HG03045 (cell line): Measurements from ENCODE around the gene TARBP1.
"Not testable (repeated sequence)": the region's sequence is repeated elsewhere in the genome, so short reads cannot be mapped to it uniquely, and the experiment has no call there.

Experiments
- ATAC-seq: cut with Tn5 transposase; IDR thresholded peaks from one replicate; pipeline ENCODE4 v1.9.1; 2021; ENCODE audit warnings: mild to moderate bottlenecking, moderate library complexity; ENCODE audit not compliant: unreplicated experiment

TARBP1 gene

DNA sequence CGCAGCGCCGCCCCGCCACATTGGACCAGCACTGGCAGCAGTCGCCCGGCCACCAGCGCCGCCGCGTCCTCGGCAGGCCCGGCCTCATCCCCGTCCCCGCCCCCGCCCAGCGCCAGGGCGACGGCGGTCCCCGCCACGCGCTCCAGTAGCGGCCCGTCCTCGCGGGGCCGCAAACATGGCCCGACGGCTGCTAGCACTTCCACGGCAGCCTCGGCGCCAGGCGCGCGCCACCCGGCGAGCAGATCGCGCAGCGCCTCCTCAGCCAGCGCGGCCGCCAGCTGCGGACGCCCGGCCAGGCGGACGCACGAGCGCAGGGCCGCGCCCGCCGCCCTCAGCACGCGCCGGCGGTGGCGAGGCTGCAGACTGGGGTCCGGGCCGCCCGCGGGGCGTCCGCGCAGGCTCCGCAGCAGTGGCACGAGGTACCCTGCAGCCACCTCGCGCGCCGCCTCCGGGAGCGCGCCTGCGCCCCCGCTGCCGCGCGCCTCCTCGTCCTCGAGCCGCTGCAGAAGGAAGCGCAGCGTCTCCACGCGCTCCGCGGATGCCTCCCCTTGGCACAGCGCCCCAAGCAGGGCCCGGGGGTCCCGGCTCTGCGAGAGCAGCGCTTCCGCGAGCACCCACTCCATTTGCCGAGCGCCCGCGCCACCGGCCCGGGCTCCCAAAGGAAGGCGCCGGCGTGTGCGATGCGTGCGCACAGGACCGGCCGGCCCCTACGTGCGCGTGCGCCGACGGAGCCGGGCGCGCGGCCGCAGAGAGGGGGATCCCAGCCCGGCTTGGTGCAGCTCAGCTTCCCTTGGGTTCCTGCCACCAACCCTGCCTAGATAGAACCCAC, at the start of gene TARBP1:
TSS of gene TARBP1 (minus strand) at position 699 of the 829 bp plus-strand sequence. CDS start at position 623, 76 bp downstream.
- peak; percentile 66 for ATAC-seq

GRCh38 chr1:234528074-234528865, 49.3 kb upstream of the TARBP1 start:
- no peak for ATAC-seq

GRCh38 chr1:234527346-234527745, 48.4 kb upstream of the TARBP1 start:
- ATAC-seq = no peak

DNA sequence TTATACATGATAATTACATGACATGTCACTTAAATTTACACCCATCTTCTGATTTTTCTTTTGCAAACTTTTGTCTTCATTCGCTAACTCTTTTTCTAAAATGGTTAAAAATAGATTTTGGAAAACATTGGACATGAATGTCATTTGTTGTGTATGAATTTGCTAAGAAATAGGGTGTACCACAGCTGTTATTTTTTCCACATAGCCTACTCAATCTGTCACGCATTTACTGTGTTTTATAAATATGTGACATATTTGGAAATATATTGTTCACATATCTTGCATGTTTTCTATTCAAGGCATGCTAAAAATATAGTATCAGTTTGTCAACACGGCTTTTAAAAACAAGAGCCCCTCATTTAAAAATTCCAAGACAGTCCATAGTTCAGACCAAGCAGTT, 47.9 kb upstream of the TARBP1 start:
- no peak for ATAC-seq

DNA sequence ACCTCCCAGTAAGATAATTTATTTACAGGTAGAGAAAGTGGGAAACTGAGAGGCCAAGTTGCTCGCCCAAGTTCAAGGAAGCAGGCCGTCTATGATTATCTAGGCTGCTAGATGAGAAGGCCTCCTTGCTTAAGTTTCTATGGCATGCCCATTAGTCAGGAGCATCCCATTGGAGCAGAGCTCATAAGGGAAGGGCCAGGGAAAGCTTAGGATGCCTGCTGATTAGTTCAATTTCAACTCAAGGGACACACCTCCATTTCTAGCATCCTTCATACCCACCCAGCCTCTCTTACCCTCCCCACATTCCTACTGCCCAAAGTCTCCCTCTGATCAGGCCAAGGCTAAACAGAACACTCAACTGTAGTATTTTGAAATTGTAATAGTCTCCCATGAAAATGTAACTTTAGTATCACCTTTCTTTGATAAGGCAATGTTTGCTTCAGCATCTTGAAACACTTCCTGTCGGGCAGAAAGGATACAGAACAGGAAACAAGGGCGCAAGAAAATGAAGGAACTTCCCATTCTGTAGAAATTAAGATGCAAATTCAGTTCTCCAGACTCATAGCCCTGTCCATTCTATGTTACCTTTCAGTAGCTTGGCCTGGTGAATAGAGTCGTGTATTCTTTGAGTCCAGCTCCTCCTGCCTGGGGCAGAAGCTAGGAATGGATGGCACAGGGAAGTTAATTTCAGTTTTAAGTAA, 46.3 kb upstream of the TARBP1 start:
- ATAC-seq = no peak

GRCh38 chr1:234521836-234522235, 42.9 kb upstream of the TARBP1 start:
- no peak for ATAC-seq

GRCh38 chr1:234520908-234521817, 42.2 kb upstream of the TARBP1 start:
- ATAC-seq = no peak

DNA sequence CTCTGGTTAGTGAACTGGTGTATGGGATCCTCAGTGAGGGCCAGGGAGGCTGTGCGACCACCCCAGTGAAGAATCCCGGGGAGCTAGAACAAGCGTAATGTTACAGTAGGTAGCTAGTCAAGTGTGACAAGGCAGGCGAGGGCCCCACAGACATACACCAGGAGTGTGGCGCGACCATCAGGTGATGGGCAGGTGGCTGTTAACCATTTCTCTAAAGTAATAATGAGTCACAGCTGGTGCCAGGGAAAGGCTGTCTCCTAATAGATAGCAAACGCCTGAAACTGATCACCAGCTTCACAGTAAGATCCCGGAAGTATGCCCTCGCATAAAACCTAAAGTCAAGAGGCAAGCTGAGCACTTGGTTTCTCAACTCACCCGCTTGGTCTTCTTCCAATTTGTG, 40.5 kb upstream of the TARBP1 start:
- no peak for ATAC-seq

DNA sequence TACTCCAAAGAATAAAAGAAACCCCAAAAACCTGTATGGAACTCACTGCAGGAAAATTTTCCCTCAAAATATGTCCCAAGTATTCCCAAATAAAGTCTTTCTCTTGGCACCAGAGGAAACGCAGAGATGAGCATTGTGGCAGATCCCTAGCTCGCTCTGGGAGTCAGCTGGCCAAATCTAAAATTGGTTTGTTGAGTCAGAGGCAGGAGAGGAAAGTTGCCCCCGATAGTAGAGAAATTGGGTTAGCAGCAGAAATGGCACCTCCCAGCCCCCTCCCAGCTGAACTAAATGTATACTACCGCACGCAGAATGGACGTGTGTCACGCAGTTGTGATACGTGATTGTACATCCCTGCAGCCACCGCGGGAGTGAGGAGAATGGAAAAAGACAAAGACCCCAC, 39.9 kb upstream of the TARBP1 start:
- ATAC-seq = no peak

DNA sequence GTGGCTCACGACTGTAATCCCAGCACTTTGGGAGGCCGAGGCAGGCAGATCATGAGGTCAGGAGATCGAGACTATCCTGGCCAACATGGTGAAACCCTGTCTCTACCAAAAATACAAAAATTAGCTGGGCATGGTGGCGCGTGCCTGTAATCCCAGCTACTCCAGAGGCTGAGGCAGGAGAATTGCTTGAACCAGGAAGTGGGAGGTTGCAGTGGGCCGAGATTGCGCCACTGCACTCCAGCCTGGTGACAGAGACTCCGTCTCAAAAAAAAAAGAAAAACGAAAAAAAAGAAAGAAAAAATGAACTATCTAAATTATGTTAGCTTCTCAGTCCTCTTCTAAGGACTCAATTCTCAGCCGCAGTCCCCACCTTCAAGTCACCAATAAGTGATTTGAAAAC, 39.1 kb upstream of the TARBP1 start:
- ATAC-seq = not testable (repeated sequence)

DNA sequence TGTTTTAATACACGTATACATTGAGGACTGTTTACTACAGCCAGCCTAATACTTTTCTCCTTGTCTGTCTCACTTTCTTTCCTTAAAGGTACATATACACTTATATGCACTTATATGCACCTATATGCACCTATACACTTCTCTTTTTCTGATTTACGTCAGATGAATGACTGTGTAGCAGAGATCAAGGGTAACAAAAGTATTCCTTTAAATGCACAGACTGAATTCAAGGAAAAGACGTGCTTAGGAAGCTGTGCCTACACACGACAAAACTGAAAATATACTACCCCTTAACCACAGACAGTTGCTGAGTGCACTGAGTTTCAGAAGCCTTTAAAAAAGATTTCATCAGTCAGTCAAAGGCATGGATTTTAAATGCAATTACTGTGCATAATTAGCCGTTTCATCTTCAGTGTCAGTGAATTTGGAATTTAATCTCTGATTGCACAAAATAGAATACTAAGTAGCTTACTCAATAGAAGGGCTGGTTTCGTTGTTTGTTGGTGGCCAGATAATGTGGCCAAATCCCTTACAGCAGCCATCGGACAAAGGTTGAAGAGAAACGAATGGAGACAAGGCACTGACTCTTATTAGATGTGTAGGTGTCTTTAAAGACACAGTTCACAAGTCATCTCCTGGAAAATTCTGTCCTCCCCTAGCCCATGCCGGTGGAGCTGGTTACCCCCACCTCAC, 38.3 kb upstream of the TARBP1 start:
- ATAC-seq = no peak

DNA sequence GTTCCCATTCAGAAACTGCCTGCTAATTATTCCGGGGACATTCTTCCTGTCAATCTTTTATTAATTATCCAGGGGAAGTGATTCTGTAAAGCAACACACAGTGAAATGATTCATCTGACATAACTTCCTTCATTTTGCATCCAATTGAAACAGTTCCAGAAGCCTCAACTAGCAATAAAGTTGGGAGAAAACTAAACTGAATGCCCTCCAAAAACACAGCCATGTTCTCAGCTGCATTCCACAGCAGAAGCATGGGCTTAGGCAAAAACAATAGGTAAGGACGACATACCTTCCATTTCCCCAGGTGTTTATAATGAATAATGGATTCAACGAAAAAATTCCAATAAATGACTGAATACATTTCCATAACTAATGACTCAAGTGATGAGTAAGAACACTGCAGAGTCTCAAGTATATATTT, 36.9 kb upstream of the TARBP1 start:
- no peak for ATAC-seq

- no peak for ATAC-seq
Observed at GRCh38 chr1:234515411-234515810, 36.4 kb upstream of the TARBP1 start.

DNA sequence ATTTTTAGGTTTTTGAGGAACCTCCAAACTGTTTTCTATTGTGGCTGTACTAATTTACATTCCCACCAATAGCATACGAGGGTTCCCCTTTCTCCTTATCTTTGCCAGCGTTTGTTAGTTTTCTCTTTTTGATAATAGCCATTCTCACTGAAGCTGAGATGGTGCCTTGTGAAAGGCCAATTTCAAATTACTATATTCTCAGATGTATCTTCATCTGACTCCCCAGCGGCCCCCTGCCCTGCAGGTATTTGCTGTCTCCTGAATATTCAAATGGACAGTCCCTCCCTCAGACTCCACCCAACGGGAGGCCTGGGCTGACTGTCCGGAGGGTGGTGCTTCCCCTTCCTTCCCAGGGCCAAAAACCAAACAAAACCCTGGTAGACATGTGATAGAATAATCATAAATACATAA, 33.5 kb upstream of the TARBP1 start:
- no peak for ATAC-seq

- no peak for ATAC-seq
Observed at GRCh38 chr1:234509457-234510328, 30.7 kb upstream of the TARBP1 start.

GRCh38 chr1:234507626-234508387, 28.8 kb upstream of the TARBP1 start:
- ATAC-seq = no peak

- no peak for ATAC-seq
Observed at GRCh38 chr1:234507089-234507488, 28.1 kb upstream of the TARBP1 start.

DNA sequence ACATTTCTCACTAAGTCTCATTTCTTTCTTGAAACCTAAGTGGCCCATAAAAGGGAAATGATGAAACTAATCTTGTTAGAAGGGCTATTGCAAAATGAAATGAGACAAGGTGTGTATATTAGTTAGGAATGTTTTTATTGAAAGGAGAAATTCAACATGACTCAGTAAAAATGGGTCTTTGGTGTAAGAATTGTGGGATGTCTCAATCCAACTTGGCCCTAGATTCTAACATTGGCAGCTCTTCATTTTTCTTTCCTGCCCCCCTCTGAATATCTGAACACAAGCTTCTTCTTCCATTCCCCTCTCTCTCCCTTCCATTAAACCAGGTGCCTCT, 26.8 kb upstream of the TARBP1 start:
- ATAC-seq = no peak
